ENCODE data around the gene FANCE. TPM values are rescaled to one million over a fixed set of nuclear protein-coding genes. Genes with fewer than 3 reads are reported as not detected.

The FANCE gene
- total RNA-seq, 1 experiment from 2014 or later, result 6.9 TPM

DNA sequence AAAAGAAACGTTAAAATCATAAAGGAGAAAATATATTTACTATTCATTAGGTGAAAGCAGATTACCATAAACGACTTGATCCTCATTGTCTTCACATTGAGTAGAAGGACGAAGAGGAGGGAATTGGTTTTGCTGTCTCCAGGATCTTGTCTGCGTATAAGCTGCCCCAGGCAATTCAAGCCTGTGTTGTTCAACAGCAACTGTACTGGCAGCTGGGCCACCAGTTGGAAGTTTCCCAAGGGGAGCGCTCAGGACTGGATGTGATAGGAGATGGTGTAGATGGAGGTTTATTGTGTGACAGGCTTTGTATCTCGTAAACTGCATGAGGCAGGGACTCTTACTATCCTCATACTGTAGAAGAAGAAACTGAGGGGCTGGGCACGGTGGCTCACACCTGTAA lies 3.9 kb upstream of the FANCE start:
- TF ChIP-seq, protein P1, sequence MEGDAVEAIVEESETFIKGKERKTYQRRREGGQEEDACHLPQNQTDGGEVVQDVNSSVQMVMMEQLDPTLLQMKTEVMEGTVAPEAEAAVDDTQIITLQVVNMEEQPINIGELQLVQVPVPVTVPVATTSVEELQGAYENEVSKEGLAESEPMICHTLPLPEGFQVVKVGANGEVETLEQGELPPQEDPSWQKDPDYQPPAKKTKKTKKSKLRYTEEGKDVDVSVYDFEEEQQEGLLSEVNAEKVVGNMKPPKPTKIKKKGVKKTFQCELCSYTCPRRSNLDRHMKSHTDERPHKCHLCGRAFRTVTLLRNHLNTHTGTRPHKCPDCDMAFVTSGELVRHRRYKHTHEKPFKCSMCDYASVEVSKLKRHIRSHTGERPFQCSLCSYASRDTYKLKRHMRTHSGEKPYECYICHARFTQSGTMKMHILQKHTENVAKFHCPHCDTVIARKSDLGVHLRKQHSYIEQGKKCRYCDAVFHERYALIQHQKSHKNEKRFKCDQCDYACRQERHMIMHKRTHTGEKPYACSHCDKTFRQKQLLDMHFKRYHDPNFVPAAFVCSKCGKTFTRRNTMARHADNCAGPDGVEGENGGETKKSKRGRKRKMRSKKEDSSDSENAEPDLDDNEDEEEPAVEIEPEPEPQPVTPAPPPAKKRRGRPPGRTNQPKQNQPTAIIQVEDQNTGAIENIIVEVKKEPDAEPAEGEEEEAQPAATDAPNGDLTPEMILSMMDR (conservative IDR thresholded peaks at IDR 0.05), result no peak
- no peak for TF ChIP-seq EZH2 (IDR thresholded peaks at IDR 0.05; ENCODE audit: low read depth)
- no peaks in the 10 kb centered on the region for H4K20me1 ChIP-seq (ENCODE audit: insufficient read depth)
- H3K9me2 ChIP-seq (ENCODE audit: insufficient read depth), result no peaks in the 10 kb centered on the region
- POLR2A ChIA-PET (ENCODE audit: unreplicated experiment), result no interaction called here
- intact Hi-C loops (cut with micrococcal nuclease; ENCODE audit: unreplicated experiment), result no loop called here
- CTCF ChIA-PET, result interaction anchor here (0.9 kb wide), 1 partner anchor 105 kb away, joined by 4 read pairs; no protein-coding TSS in a partner anchor
- H3K4me2 ChIP-seq, result no peak overlapping the region
- H3K79me2 ChIP-seq (ENCODE audit: low read depth), result 0 out of 2 replicates have a peak, but pooled peaks cover 6% of the 10 kb centered on the region
- H2AFZ ChIP-seq, result no peak overlapping the region
- no peaks in the 10 kb centered on the region for H3K27me3 ChIP-seq (ENCODE audit: insufficient read depth, low read depth)
- no peaks in the 10 kb centered on the region for H3K9me3 ChIP-seq (ENCODE audit: insufficient read depth, low read depth)
- peaks cover 10% of the 10 kb centered on the region; the same call in 1 of the 2 replicates for H3F3A ChIP-seq (ENCODE audit: insufficient read depth, low read depth)
- H3K4me3 ChIP-seq, result no peak overlapping the region
- H3K4me1 ChIP-seq (replicated peaks; ENCODE audit: insufficient read depth), result peaks cover 11% of the 10 kb centered on the region
- BruUV-seq (replicated peaks), result no TSS peak
- DNase-seq, result no peak
- H3K27ac ChIP-seq, result no peak overlapping the region
- no peaks in the 10 kb centered on the region for H3K36me3 ChIP-seq (ENCODE audit: low read depth)

DNA sequence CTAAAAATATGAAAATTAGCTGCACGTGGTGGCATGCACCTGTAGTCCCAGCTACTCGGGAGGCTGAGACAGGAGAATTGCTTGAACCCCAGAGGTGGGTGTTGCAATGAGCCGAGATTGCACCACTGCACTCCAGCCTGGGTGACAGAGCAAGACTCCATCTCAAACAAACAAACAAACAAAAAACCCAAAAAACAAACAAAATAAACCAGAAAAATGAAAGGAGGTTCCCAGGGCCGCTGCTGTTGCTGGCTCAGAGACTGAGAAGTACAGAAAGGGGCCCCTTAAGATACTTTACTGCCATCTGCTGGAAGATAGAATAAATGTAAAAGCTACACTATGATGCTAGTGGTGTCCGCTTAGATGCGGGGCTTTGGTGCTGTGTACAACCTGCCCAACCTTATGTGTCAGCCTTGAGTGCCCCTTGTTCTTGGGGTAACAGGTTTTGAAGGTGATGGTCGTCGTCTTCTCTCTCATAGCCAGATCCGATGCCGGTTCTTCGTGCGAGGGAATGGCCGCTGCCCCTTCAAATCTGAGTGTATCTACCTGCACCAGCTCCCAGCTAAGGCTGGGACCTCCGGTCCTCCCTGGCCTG lies 2.8 kb upstream of the FANCE start:
- Histone ChIP-seq H3F3A (ENCODE audit: insufficient read depth, low read depth) (peaks cover 10% of the 10 kb centered on the region; the same call in 1 of the 2 replicates), H3K9me3 (ENCODE audit: insufficient read depth, low read depth) (no peaks in the 10 kb centered on the region), H3K4me3 (no peak overlapping the region), H3K4me1 (replicated peaks; ENCODE audit: insufficient read depth) (peaks cover 21% of the 10 kb centered on the region), H2AFZ (no peak overlapping the region), H3K4me2 (no peak overlapping the region), H4K20me1 (ENCODE audit: insufficient read depth) (no peaks in the 10 kb centered on the region), H3K27me3 (ENCODE audit: insufficient read depth, low read depth) (no peaks in the 10 kb centered on the region), H3K27ac (no peak overlapping the region), H3K9me2 (ENCODE audit: insufficient read depth) (no peaks in the 10 kb centered on the region), H3K79me2 (ENCODE audit: low read depth) (0 out of 2 replicates have a peak, but pooled peaks cover 9% of the 10 kb centered on the region), H3K36me3 (ENCODE audit: low read depth) (no peaks in the 10 kb centered on the region)
- peak; percentile 22 to 68 for DNase-seq
- TF ChIP-seq EZH2 (IDR thresholded peaks at IDR 0.05; ENCODE audit: low read depth), result no peak
- TF ChIP-seq, protein P1 (conservative IDR thresholded peaks at IDR 0.05), result peak; percentile 89
- POLR2A ChIA-PET (ENCODE audit: unreplicated experiment), result interaction anchor here (0.6 kb wide), 1 partner anchor 34 kb away, joined by 5 read pairs; no protein-coding TSS in a partner anchor
- intact Hi-C loops (cut with micrococcal nuclease; ENCODE audit: unreplicated experiment), result loop anchor here (1.0 kb wide), 2 partner anchors 107 to 152 kb away; partner anchors contain the start of genes DEF6 and PPARD
- CTCF ChIA-PET, result interaction anchor here (0.6 to 1.8 kb wide), 7 partner anchors 19 to 1876 kb away, joined by 3 to 25 read pairs (median 7); partner anchors contain the start of genes ARMC12, PPARD and RPL10A
- BruUV-seq (replicated peaks), result no TSS peak

DNA sequence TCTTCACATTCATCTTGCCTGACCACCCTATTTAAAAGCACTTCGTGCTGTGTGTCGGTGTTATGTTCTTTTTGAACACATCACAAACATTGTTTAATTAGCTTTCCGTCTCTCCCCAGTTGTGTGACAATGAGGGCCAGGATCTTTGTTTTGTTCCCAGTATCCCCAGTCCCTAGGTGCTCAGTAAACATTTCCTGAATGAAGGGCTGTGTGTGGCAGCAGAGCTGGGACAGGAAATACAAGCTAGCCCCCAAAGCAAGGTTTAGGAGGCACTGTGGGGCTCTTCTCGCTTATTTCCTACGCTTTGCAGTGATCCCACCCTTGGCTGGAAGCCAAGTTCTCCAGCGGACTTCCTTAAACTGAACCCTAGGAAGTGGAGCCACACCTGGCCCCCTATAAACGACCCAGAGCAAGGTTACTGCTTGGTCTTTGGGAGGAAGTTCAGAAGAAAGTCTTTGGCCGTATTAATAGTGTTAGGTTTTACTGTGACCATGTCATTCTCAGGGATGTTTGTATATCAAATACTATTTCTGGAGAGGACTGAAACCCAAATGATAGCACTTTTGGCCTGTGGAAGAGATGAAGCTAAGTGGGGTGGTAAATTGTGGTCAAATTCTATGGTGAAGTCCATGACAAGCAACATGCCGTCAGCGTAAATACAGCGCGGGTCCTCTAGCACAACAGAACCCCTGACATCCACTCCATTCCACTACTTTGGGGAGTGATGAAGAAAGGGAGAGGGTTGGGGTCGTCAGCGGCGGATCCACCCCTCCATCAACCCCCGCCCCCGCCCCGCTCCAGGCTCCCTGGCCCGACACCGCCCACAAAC lies 570 bp upstream of the FANCE start:
- intact Hi-C loops (cut with micrococcal nuclease; ENCODE audit: unreplicated experiment), result loop anchor here (1.0 to 5.0 kb wide), 2 partner anchors 17 to 59 kb away; partner anchors contain the start of gene RPL10A
- Histone ChIP-seq H3K27me3 (ENCODE audit: insufficient read depth, low read depth) (no peaks in the 10 kb centered on the region), H3K4me1 (replicated peaks; ENCODE audit: insufficient read depth) (peaks cover 21% of the 10 kb centered on the region), H3K4me3 (no peak overlapping the region; the same call in 1 of the 2 replicates), H3K79me2 (ENCODE audit: low read depth) (0 out of 2 replicates have a peak, but pooled peaks cover 9% of the 10 kb centered on the region), H2AFZ (no peak overlapping the region), H3K27ac (no peak overlapping the region), H3K9me2 (ENCODE audit: insufficient read depth) (no peaks in the 10 kb centered on the region), H3K9me3 (ENCODE audit: insufficient read depth, low read depth) (no peaks in the 10 kb centered on the region), H3K4me2 (peak overlapping the region; percentile 95), H3K36me3 (ENCODE audit: low read depth) (no peaks in the 10 kb centered on the region), H3F3A (ENCODE audit: insufficient read depth, low read depth) (peaks cover 10% of the 10 kb centered on the region; the same call in 1 of the 2 replicates), H4K20me1 (ENCODE audit: insufficient read depth) (no peaks in the 10 kb centered on the region)
- TF ChIP-seq EZH2 (IDR thresholded peaks at IDR 0.05; ENCODE audit: low read depth), result no peak
- TF ChIP-seq, protein P1 (conservative IDR thresholded peaks at IDR 0.05), result no peak
- no TSS peak for BruUV-seq (replicated peaks)
- DNase-seq, result no peak
- POLR2A ChIA-PET (ENCODE audit: unreplicated experiment), result no interaction called here
- CTCF ChIA-PET, result interaction anchor here (1.0 to 1.3 kb wide), 3 partner anchors 16 to 109 kb away, joined by 3 to 6 read pairs (median 4); partner anchors contain the start of gene PPARD
